Ovary (tissue), 3 donors: ENCODE measurements around the gene CHST12.

Experiments
- CTCF ChIP-seq, 3 donors: fragments of 450-650 bp in 2 of 3; fragments of 200-600 bp in 1 of 3; IDR thresholded peaks; one replicate each; pipeline versions ENCODE4 v1.5.1 to v1.8.0; 2016 to 2022; ENCODE audit warnings: antibody characterized with exemption in 3 of 3, mild to moderate bottlenecking in 1 of 3
- EP300 ChIP-seq: sonication (generic); formaldehyde crosslinking; IDR thresholded peaks from one replicate; pipeline ENCODE4 v1.6.1; 2017; ENCODE audit warnings: antibody characterized with exemption
- POLR2A ChIP-seq: fragments of 450-650 bp; IDR thresholded peaks from one replicate; pipeline ENCODE4 v1.6.1; 2017; ENCODE audit warnings: antibody characterized with exemption, mild to moderate bottlenecking, moderate library complexity
- donor health status: DM: no; HTN: no; CAD: no.

GRCh38 chr7:2450198-2451107 is 47.0 kb downstream of the CHST12 start:
- no peak for TF ChIP-seq CTCF (IDR thresholded peaks at IDR 0.05)
- no peak for TF ChIP-seq POLR2A
- TF ChIP-seq EP300 = no peak
